ENCODE data around the gene GNG12.

GRCh38 chr1:67666636-67667035 is 166.6 kb downstream of the GNG12 start:
- TF ChIP-seq CTCF (IDR thresholded peaks at IDR 0.05; ENCODE audit: insufficient read depth, low read length, poor library complexity, severe bottlenecking) (no peak), EZH2phosphoT487 (conservative IDR thresholded peaks at IDR 0.05; ENCODE audit: low read length) (no peak)

Measured in SU-DHL-6 (cell line).